ENCODE results near the gene ANK2.
"Not testable (repeated sequence)": the region's sequence is repeated elsewhere in the genome, so short reads cannot be mapped to it uniquely, and the experiment has no call there.

ANK2 gene

DNA sequence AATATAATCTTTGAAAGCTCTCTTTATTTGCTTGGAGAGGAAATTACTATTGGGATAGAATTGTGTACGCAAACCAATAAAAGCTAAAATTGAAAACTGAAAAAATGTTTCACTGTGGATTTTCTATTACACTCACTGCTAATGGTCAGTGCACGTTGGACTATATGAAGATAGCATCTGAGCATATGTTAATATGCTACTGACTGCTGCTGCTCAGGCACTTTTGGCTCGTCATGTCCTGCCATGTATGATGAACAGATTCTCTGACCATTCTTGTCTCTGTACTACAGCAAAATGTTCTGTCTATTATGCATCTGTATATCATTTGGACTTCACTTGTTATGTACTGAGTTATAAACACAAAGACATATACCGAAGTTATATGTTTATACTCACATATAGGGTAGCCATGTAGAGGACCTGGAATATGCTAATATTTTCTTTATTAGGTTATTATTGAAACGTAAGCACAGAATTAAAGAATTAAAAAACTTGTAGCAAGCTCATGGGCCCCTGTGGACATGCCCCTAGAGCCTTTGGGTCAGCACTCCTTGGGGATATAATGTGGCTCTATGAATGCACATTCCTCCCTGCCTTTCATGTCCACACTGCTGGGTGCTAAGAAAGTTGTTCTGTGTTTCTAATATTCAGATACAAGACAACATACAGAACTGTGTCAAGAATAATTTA is 120.8 kb downstream of the ANK2 start:
- Histone ChIP-seq H3K4me3 (ENCODE audit: low read length) (no peak overlapping the region), H3K4me1 (ENCODE audit: control insufficient read depth, insufficient read depth, low read length) (no peaks in the 10 kb centered on the region), H3K9ac (ENCODE audit: low read length) (no peak overlapping the region), H3K27ac (ENCODE audit: low read depth, low read length) (no peak overlapping the region), H3K27me3 (ENCODE audit: control insufficient read depth, insufficient read depth, low read length) (no peaks in the 10 kb centered on the region), H3K36me3 (ENCODE audit: control insufficient read depth, insufficient read depth, low read length) (no peaks in the 10 kb centered on the region)

DNA sequence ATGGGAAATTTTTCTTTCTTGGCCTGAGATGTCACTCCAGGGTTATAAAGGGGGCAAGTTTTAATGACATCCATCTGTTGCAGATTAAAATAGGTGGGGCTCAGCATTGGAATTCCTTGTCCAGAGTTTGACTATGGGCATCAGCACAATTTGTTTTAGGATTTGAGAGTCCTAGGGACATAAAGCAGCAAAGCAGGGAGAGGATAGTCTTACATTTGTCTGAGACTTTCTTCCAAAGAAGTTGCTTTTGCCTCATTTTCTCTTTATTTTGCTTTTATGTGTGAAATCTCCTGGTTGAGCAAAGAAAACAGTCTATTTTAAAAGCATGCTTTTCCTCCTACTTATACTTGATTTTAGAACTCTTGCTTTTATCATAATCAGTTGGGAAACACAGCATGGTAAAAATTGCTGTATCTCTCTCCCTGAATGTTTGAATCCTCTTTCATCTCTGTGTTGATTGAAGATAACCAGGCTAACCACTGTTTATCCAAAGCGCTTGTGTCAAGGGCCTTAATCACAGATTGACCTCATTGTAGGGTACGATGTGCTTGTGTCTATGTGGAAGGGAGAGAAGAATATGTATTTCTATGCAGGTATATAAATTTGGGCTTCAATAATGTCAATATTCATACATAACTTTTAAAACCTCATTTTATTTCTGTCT is 121.5 kb downstream of the ANK2 start:
- Histone ChIP-seq H3K9ac (ENCODE audit: low read length) (no peak overlapping the region), H3K27ac (ENCODE audit: low read depth, low read length) (no peak overlapping the region), H3K4me3 (ENCODE audit: low read length) (no peak overlapping the region), H3K36me3 (ENCODE audit: control insufficient read depth, insufficient read depth, low read length) (no peaks in the 10 kb centered on the region), H3K4me1 (ENCODE audit: control insufficient read depth, insufficient read depth, low read length) (no peaks in the 10 kb centered on the region), H3K27me3 (ENCODE audit: control insufficient read depth, insufficient read depth, low read length) (no peaks in the 10 kb centered on the region)

DNA sequence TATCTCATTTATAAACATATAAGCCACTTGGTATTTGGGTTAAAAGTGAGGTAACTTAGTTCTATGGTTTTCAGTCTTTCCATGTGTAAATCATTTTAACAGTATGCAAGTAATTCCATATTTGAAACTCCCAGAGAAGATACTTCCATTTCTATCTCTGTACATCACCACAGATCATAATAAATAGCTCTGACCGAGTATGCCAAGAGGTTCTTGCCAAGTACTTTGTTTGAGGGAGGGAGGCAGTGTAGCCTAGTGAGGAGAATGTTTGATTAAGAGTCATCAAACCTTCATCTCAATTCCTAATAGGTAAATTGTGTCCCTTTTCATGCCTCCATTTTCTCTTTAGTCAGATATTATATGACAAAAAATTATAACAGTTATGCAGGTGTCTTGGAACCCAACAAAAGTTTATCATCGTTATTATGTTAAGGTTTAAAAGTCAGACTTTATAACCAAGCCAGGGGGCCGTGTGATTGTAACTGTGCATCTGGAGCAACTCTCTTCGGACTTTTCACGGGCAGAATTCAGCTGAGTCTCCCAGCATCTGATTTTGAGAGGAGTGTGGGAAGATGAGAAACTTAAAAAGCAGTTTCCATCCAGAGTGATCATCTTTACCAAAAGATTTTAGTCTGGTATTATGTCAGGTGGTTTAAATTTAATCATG is 123.8 kb downstream of the ANK2 start:
- H3K9ac ChIP-seq (ENCODE audit: low read length): no peak overlapping the region
- H3K4me1 ChIP-seq (ENCODE audit: control insufficient read depth, insufficient read depth, low read length): no peaks in the 10 kb centered on the region
- H3K27ac ChIP-seq (ENCODE audit: low read depth, low read length): no peak overlapping the region
- no peak overlapping the region for H3K4me3 ChIP-seq (ENCODE audit: low read length)
- H3K27me3 ChIP-seq (ENCODE audit: control insufficient read depth, insufficient read depth, low read length): no peaks in the 10 kb centered on the region
- no peaks in the 10 kb centered on the region for H3K36me3 ChIP-seq (ENCODE audit: control insufficient read depth, insufficient read depth, low read length)

DNA sequence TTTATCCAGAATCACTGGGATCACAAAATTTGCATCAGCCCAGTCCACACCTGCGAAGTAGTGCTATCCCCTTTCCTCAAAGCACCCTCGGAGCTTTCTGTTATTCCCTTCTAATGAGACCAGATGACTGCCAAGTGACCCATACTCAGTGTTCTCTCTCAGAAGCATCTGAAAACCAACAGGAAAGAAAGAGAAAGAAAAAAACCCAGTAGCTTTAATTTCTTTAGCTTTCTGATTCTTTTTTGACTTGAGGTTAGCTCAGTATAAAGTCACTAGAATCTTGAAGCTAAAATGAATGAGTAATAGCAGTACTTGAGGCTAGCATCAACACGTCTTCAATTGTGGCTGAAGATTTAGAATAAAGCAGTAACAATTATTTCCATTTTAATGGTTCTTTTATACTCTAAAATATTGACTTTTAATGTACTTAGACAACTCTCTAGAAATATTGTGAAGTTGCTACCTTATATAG is 124.4 kb downstream of the ANK2 start:
- H3K4me3 ChIP-seq (ENCODE audit: low read length): no peak overlapping the region
- no peak overlapping the region for H3K9ac ChIP-seq (ENCODE audit: low read length)
- no peaks in the 10 kb centered on the region for H3K4me1 ChIP-seq (ENCODE audit: control insufficient read depth, insufficient read depth, low read length)
- no peaks in the 10 kb centered on the region for H3K27me3 ChIP-seq (ENCODE audit: control insufficient read depth, insufficient read depth, low read length)
- no peaks in the 10 kb centered on the region for H3K36me3 ChIP-seq (ENCODE audit: control insufficient read depth, insufficient read depth, low read length)
- H3K27ac ChIP-seq (ENCODE audit: low read depth, low read length): no peak overlapping the region

DNA sequence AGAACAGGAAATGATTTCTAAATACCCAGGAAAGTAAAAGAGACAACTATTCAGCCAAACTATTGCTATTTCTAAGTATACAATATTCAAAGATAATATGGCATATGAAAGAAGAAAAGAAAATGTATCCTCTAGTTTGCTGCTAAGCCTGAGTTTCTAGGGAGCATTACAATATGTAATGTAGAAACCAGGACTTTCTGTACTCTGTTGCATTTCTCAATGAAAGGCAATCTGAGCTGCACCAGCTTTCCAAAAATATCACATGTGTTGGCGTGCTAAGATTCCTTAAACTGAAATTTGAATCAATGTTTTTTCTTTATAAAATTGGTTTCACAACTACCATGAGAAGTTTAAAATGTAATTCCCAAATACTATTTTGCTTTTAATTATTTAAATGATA is 129.6 kb downstream of the ANK2 start:
- Histone ChIP-seq H3K4me1 (ENCODE audit: control insufficient read depth, insufficient read depth, low read length) (peaks cover 4% of the 10 kb centered on the region), H3K36me3 (ENCODE audit: control insufficient read depth, insufficient read depth, low read length) (no peaks in the 10 kb centered on the region), H3K27ac (ENCODE audit: low read depth, low read length) (no peak overlapping the region), H3K4me3 (ENCODE audit: low read length) (no peak overlapping the region), H3K27me3 (ENCODE audit: control insufficient read depth, insufficient read depth, low read length) (no peaks in the 10 kb centered on the region), H3K9ac (ENCODE audit: low read length) (no peak overlapping the region)

DNA sequence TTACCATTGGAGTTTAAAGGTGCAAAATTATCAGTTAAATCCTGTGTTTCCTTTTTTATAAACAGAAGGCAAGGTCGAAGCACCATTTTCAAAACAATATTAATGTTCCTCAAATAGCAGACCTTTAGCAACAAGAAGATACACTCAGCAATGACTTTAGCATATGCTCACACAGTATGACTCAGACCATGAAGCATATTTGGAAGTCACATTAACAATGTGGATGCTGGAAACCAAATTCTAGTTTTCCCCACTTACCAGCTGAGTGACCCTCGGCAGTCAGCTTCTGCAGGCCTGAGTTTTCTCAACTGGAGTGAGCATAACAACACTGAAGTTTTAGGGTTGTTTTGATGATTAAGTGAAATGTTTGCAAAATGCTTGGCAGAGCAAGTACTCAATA is 130.5 kb downstream of the ANK2 start:
- Histone ChIP-seq H3K4me3 (ENCODE audit: low read length) (no peak overlapping the region), H3K36me3 (ENCODE audit: control insufficient read depth, insufficient read depth, low read length) (no peaks in the 10 kb centered on the region), H3K9ac (ENCODE audit: low read length) (no peak overlapping the region), H3K4me1 (ENCODE audit: control insufficient read depth, insufficient read depth, low read length) (peaks cover 4% of the 10 kb centered on the region), H3K27me3 (ENCODE audit: control insufficient read depth, insufficient read depth, low read length) (no peaks in the 10 kb centered on the region), H3K27ac (ENCODE audit: low read depth, low read length) (no peak overlapping the region)

DNA sequence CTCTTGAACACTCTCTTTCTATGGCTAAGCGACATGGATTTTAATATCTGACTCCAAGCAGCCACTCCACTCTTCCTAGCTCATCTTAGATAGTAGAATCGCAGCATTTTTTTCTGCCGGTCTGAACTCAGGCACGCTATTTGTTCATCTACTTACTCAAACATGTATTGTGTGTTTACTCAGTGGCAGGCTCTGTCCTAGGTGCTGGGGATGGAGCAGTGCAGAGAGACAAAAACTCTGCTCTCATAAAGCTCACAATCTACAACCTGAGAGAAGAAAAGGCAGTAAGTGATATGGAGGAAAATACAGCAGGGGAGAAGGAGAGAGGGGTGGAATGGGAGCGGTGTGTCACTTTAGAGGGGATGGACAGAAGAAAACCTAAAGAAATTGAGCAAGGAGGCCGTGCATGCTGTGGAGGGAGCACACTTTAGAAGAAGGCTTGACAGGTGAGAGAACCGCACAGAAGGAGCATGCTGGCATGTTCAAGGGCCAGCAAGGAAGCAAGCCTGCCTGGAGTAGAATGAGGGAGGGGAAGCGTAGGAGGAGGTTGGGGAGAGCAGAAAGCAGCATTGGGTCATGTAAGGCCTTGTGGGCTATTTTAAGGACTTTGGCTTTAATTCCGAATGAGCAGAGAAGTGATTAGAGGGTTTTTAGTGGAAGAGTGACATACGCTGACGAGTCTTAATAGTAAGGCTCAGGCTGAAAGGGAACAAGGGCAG is 132.0 kb downstream of the ANK2 start:
- Histone ChIP-seq H3K27me3 (ENCODE audit: control insufficient read depth, insufficient read depth, low read length) (no peaks in the 10 kb centered on the region), H3K36me3 (ENCODE audit: control insufficient read depth, insufficient read depth, low read length) (no peaks in the 10 kb centered on the region), H3K4me3 (ENCODE audit: low read length) (no peak overlapping the region), H3K4me1 (ENCODE audit: control insufficient read depth, insufficient read depth, low read length) (peaks cover 4% of the 10 kb centered on the region), H3K27ac (ENCODE audit: low read depth, low read length) (no peak overlapping the region), H3K9ac (ENCODE audit: low read length) (no peak overlapping the region)

DNA sequence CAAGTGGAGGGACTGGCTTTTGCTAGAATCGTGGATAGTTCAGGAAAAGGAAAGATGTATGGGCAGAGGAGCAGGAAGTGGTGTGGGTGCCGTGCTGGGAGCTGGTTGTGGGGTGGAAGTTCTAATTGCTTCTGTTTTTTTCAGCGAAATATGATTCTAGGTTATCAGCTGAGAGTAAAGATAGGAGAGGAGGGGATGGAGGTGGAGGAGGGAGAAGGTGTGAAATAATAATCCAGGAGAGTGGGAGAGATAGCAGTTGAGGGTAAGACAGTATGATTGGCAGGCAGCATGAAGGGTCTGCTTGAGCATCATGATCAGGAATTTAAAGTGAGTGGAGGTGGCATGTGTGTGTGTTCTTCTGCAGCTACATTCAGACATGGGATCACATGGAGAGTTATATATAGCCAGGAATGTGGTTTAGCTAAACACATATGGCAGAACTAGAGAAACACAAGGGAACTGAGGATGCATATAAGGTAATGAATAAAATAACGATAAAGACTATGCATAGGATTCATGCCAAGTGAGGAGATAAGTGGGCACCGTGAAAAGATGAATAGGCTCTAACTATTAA is 133.7 kb downstream of the ANK2 start:
- H3K4me3 ChIP-seq (ENCODE audit: low read length): no peak overlapping the region
- H3K36me3 ChIP-seq (ENCODE audit: control insufficient read depth, insufficient read depth, low read length): no peaks in the 10 kb centered on the region
- H3K27ac ChIP-seq (ENCODE audit: low read depth, low read length): no peak overlapping the region
- peaks cover 4% of the 10 kb centered on the region for H3K4me1 ChIP-seq (ENCODE audit: control insufficient read depth, insufficient read depth, low read length)
- no peak overlapping the region for H3K9ac ChIP-seq (ENCODE audit: low read length)
- no peaks in the 10 kb centered on the region for H3K27me3 ChIP-seq (ENCODE audit: control insufficient read depth, insufficient read depth, low read length)

DNA sequence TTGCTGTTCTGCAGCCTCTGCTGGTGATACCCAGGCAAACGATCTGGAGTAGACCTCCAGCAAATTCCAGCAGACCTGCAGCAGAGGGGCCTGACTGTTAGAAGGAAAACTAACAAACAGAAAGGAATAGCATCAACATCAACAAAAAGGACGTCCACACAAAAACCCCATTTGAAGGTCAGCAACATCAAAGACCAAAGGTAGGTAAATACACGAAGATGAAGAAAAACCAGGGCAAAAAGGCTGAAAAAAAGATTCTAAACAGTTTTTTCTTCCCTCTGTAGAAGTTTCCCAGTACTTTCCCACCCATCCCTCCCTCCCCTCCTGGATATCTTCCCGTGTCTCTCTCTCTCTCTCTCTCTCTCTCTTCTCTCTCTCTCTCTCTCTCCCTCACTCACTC is 136.8 kb downstream of the ANK2 start:
- H3K27me3 ChIP-seq (ENCODE audit: control insufficient read depth, insufficient read depth, low read length); H3K27ac ChIP-seq (ENCODE audit: low read depth, low read length); H3K4me1 ChIP-seq (ENCODE audit: control insufficient read depth, insufficient read depth, low read length); H3K36me3 ChIP-seq (ENCODE audit: control insufficient read depth, insufficient read depth, low read length); H3K9ac ChIP-seq (ENCODE audit: low read length); H3K4me3 ChIP-seq (ENCODE audit: low read length): not testable (repeated sequence)

DNA sequence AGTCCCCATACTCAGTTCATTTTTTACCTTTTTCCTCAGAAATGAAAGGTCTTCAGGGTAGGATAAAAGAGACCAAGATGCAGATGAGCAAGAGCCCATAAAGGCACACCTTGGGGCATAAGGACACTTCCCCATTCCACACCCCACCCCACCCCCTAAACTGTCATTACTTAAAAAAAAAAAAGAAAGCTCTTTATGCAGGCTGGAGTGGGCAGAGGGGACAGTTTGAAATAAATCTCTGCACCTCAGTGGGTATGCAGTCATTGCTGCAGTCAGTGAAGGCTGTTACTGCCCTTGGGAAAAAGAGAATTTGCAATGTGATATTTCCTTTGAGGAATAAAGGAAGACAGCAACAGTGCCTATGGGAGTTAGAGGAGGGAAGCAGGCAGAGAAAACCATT is 137.5 kb downstream of the ANK2 start:
- Histone ChIP-seq H3K9ac (ENCODE audit: low read length) (no peak overlapping the region), H3K4me1 (ENCODE audit: control insufficient read depth, insufficient read depth, low read length) (no peaks in the 10 kb centered on the region), H3K4me3 (ENCODE audit: low read length) (no peak overlapping the region), H3K36me3 (ENCODE audit: control insufficient read depth, insufficient read depth, low read length) (no peaks in the 10 kb centered on the region), H3K27ac (ENCODE audit: low read depth, low read length) (no peak overlapping the region), H3K27me3 (ENCODE audit: control insufficient read depth, insufficient read depth, low read length) (no peaks in the 10 kb centered on the region)

DNA sequence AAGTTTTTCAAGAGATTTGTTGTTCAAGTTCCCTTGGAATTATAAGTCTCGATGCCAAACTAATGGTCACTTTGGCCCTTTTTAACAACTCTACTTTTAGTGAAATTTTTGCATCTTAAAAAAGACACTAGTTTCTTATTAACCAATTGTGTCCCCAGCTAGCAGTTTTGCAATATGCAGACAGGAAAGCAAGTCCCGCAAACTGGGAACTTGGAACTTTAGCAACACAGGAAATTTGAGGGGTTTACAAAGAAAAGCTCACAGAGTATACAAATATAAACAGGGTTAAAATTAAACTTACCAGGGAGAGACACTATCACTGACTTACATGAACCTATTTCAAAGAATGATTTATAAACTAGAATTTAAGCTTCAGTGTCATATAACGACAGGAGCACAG is 137.9 kb downstream of the ANK2 start:
- H3K27ac ChIP-seq (ENCODE audit: low read depth, low read length): no peak overlapping the region
- H3K36me3 ChIP-seq (ENCODE audit: control insufficient read depth, insufficient read depth, low read length): no peaks in the 10 kb centered on the region
- H3K4me1 ChIP-seq (ENCODE audit: control insufficient read depth, insufficient read depth, low read length): no peaks in the 10 kb centered on the region
- no peaks in the 10 kb centered on the region for H3K27me3 ChIP-seq (ENCODE audit: control insufficient read depth, insufficient read depth, low read length)
- no peak overlapping the region for H3K4me3 ChIP-seq (ENCODE audit: low read length)
- H3K9ac ChIP-seq (ENCODE audit: low read length): no peak overlapping the region

DNA sequence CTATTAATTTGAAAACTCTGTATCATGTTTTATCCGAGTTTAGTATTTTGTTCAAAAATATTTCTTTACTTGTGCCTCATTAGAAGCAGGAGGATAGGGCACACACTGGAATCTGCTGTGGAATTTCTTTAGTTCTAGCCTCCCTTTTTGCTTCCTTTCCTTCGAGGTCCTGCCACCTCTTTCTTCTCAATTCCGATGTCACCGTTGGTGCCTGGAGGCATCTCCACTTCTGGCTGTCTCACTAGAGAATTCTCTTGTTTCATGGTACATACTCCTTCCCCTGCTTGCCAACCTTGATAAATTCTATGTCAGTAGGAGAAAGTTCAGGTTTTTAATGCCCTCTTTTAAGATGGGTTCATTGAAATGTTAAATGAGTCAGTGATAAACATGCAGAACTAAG is 140.1 kb downstream of the ANK2 start:
- Histone ChIP-seq H3K36me3 (ENCODE audit: control insufficient read depth, insufficient read depth, low read length) (no peaks in the 10 kb centered on the region), H3K4me3 (ENCODE audit: low read length) (no peak overlapping the region), H3K4me1 (ENCODE audit: control insufficient read depth, insufficient read depth, low read length) (no peaks in the 10 kb centered on the region), H3K27ac (ENCODE audit: low read depth, low read length) (no peak overlapping the region), H3K9ac (ENCODE audit: low read length) (no peak overlapping the region), H3K27me3 (ENCODE audit: control insufficient read depth, insufficient read depth, low read length) (no peaks in the 10 kb centered on the region)

All from rectal smooth muscle tissue (tissue), 1 donor.